DOHH2 (cell line): ENCODE data around the gene ORAI2.

Source experiments
- CTCF ChIP-seq: fragments of 200-600 bp; sonication (generic); IDR thresholded peaks from one replicate; pipeline ENCODE4 v1.5.1; 2014; ENCODE audit warnings: antibody characterized with exemption, mild to moderate bottlenecking, low read depth, low read length; ENCODE audit not compliant: poor library complexity, severe bottlenecking
- EZH2phosphoT487 ChIP-seq: fragments of 200-600 bp; sonication (generic); IDR thresholded peaks from 2 replicates; pipeline ENCODE4 v1.6.1; 2017; ENCODE audit warnings: borderline replicate concordance, mild to moderate bottlenecking, antibody characterized with exemption, low read length, moderate library complexity, mixed read lengths

GRCh38 chr7:102418592-102418991, 14.8 kb upstream of the ORAI2 start:
- TF ChIP-seq CTCF (no peak), EZH2phosphoT487 (no peak)
